ENCODE measurements around the gene OBSL1.

OBSL1 gene

DNA sequence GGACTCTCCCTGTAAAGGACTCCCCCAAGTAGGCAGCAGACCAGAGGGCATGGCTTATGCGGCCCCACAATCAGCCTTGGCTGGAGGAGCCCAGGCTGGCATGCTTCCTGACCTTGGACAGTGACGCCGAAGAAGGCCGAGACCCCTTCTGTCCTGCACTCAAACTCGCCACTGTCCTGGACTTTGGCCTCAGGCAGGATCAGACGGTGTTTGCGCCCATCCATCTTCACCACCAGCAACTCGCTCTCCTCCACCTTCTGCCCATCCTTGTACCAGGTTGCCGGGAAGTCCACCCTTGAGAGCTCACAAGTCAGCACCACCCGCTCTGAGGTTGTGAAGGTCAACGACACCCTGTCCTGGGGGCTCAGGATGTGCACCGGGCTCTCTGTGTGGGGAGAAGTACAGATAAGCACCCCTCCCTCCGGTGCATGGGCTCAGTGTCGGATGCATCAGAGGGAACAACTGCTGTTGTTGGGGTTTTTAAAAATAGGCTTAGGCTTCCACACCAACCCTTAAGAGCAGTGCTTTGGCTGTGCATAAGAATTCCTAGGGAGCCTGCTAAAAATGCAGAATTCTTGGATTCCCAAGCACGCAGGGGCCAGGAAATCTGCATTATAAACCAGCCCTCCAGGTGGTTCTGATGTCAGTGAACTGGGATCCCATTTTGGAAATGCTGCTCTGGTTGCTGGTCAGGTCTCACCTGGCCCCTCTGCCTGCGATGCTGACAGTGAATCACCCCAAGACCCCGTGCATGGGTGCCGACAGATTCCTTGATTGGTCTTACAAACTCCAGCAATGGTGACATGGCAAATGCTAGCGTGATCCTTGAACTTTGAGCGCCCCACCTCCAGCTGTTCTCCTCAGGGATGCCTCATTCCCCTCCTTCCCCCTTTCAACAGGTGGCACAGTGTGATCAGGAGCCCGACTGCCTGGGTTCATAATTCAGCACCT lies 5.9 kb downstream of the OBSL1 start:
- DNase-seq = no peak

DNA sequence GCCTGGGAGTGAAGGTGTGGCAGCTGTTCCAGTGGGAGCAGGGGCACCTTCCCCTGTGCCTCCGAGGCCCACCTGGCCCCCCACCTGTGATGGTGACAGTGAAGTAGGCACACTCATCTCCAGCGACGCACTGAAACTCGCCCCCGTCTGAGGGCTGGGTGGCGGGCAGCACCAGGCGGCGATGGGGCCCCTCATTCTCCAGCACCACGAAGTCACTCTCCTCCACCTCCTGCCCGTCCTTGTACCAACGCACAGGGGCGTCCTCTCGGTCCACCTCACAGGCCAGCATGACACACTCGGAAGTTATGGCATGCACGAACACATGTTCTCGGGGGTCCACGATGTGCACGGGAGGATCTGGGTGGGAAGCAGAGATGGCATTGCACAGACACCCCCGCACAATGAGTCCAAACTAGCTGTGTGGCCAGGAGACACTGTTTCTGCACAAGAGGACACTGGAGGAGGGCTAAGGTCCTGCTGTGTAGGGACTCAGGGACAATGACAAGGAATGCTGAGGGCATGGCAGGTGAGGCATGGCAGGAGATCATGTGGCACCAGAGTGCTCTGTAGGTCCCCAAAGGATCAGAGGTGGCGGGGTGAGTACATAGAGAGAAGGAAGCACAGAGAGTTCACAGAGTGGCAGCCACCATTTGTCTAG lies 7.9 kb downstream of the OBSL1 start:
- DNase-seq = no peak

DNA sequence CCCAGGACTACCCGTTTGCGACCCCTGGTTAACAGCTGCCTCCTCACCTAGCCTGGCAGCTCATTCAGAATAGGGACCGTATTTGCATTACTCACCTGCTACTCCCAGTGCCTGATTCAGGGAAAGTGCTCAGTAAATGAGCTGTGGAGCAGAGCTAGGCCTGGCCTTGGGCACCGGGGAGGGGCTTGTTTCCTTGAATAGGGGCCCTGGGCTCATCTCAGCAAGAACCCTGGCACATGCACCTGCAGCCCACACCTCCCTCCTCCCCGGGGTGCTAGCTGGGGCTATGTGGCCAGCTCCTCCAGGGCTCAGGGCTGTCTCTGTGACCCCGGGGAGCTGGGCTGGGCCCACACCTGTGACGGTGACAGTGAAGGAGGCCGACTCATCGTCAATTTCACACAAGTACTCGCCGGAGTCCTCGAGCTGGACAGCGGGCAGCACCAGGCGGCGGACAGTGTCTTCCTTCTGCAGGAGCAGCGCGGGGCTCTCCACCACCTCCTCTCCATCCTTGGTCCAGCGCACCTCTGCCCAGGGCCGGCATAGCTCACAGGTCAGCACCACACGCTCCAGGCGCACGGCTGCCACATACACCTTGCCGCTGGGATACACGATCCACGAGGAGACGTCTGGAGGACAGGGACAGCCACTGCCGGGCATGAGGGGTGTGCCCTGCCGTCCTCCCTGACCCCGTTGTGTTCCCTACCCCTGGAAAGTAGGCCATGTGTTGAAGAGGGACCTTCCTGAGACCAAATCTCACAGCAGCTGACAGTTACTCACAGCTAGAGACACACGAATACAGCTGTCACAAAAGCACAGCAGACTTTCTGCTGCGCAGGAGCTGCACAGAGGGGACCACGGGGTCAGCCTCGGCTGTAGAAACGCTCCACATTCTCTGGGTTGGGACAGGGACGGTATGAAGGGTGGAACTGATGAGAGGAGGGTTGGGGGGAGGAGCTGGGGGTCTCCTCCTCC lies 9.0 kb downstream of the OBSL1 start:
- no peak for DNase-seq

DNA sequence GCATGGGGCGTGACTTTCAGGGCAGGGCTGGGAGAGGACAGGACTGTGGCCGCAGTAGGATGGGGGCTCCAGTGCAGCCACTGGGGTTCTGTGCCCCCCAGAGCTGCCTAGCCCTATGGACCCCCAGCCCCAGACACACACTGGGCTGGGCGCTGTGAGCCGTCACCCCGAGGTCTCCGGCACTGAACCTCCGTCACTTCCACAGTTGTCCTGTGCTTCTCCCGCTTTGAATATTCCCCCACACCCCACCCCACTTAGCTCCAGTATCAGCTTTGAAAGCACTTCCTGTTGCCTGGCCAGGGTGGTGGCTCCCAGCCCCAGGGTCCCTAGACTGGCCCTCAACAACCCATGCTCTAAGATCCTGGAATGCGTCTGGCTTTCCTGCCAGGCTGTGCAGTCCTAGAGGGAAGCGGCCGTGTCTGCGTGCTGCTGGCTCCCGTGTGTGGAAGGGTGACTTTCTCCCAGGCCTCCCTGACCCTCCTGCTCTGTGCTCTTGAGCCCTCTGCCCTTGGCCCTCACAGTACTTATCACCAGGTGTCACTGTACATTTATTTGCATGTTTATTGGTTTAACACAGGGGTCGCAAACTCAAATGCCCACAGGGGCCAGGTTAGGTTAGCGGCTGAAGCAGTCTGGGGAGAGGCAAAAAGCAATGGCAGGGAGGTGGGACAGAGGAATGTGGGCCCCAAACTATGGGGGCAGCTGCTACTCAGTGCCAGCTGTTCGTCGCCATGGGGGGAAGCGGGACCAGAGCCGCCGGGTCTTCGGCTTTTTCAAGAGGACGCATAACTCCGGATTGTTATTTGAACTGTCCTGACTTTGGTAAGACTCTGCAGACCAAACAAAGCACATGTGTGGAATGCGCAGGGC lies 9.9 kb downstream of the OBSL1 start:
- no peak for DNase-seq

DNA sequence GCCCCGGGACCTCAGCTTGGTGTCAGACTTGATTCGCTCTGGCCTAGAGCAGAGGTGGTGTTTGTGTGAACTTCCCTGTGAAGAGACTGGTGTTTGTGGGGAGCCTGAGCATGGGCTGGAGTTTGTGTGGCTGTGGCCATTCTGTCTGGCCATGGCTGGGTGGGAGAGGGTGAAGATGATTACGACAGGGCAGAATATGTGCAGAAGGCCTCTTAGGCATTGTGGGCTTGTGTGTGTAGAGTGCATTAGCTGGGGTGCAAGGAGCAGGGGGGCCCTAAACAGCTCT lies 10.5 kb downstream of the OBSL1 start:
- no peak for DNase-seq

DNA sequence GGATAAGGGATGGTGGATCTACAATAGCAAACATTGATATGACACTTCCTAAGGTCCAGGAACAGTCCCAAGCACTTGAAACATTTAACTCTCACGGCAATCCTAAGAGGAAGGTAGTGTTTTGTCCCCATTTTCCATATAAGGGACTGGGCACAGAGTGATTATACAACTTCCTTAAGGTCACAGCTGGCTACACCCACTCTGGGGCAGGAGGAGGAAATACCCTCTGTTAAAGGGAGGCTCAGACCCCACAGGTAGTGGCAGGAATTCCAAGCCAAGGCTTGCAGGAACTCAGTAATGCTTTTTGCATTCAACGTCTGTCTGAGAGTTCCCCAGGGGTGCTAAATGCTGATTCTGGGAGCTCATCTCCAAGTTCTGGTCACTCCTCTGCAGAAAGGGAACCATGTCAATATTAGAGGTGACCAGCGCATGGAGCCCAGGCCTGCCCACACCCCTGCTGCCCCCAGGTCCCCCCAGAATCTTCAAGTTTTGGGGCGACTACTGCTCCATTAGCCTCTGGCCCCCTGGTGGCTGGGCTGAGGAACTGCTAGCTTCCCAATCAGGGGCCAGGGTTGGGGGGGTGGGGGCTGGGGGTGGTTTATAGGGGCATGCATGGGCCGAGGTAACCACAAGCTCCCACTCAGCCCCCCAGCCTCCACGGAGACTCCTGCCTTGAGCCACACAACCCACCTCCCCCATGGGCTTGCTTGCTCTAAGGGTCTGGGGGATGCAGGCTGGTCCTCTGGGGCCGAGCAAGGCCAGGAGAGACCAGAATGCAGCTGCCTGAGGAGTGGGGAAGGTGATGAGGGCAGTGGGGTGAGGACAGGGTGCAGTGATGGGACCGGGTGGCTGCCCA lies 11.1 kb downstream of the OBSL1 start:
- DNase-seq = no peak

DNA sequence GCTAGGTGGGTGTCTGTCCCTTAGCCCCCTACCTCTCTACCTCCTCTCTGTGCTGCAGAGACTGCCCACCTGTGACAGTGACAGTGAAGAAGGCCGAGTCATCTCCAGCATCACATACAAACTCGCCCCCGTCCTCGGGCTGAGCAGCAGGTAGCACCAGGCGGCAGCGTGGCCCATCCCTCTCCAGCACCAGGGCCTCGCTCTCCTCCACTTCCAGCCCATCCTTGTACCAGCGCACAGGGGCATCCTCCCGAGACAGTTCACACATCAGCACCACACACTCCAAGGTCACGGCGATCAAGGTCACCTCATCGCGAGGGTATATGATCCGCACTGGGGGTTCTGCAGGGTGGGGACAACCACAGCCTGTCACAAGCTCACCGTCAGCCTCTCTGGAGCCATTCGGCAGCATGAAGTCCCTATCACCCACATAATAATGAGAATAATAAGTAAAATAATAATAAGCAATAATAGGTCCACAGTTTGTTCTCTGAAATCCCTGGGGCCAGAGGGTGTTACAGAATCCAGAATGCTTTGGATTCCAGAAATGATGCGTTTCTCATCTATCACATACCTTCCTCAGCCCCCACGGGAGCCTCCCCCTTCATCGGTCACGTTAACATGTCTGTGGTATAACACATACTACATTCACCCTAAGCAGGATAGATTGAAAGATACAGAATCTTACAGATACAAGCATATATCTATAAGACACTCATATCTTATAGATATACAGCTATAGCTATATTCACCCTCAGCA lies 12.0 kb downstream of the OBSL1 start:
- DNase-seq = no peak

DNA sequence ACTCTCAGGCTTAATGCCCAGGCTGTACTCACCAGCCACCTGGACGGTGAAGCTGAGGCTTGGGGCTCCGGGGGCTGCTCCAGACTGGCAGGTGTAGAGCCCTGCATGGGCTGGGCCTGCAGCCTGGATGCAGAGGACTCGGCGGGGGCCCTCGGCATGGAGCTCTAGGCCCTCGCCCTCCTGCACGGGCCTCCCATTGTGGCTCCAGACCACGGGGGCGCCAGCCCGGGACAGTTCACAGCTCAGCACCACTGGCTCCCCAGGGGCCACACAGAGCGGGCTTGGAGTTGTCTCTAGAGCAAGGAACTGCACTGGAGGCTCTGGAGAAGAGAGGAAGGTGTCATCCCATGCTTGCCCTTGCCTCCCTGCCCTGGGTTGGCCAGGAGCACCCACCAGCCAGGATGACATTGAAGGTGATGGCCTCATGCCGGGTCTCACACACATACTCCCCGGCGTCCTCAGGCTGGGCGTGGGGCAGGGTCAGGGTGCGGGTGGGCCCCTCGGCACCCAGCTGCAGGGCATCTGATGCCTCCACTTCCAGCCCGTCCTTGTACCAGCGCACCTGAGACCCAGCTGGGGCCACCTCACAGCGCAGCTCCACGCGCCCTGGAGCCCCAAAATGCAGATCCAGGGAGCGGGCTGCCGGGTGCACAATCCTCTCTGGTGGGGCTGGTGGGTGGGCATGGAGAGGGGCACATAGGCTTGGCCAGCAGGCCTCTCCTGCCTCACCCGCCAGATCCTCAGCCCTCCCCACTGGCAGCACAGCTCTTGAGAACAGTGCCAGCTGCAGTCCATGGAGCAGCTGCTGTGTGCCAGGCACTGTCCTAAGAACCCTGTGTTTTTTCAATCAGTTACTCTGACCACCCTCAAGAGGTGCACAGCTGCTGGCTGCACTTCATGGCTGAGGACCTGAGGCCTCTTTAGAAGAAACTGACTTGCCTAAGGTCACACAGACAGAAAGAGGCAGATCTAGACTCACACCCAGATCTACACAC lies 13.3 kb downstream of the OBSL1 start:
- no peak for DNase-seq

DNA sequence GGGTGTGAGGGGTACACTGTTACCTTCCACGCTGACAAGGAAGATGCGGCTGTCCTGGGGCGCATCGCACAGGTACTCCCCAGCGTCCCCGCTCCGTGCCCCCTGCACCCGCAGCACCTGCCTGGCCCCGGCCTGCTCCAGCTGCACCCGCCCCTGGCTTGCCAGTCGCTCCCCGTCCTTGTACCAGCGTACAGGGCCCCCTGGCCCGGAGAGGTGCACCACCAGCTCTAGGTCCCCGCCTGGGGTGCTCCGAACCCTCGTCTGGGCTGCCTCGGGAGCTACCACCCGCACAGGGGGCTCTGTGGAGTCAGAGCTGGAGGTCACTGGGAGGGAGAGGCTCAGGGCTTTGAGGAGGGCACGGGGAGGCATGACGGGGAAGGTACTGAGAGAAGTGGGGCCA lies 14.0 kb downstream of the OBSL1 start:
- DNase-seq = no peak

DNA sequence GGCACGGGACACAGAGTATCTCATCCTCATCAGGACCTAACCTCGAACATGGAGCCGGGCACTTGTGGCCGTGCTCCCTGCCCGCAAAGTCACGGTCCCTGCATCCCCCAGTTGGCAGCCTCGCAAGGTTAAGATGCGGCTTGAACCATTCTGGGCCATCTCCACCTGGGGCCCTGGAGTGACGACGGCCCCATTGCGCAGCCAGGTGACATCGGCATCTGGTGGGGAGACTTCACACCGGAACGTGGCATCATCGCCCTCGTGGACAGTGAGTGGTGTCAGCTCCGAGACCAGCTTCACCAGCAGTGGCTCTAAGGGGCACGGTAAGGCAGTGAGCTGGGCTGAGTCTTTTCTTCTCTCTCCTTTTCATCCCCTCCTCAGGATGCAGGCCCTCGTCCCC lies 14.9 kb downstream of the OBSL1 start:
- no peak for DNase-seq

DNA sequence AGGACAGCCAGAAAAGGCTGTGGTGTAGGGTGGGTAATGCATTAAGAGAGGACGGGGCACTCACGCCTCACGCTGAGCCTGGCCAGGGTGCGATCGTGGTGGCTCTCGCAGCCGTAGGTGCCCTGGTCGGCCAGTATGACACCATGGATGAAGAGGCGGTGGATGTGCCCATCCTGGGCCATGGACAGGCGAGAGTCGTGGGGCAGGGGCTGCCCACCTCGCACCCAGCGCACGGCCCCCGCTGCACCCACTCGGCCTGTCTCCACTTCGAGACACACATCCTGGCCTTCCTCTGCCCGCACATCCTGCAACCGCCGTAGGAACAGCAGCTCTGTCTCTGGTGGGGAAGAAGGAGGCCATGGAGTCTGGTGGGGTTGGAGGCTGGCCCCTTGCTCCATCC lies 15.4 kb downstream of the OBSL1 start:
- no peak for DNase-seq

DNA sequence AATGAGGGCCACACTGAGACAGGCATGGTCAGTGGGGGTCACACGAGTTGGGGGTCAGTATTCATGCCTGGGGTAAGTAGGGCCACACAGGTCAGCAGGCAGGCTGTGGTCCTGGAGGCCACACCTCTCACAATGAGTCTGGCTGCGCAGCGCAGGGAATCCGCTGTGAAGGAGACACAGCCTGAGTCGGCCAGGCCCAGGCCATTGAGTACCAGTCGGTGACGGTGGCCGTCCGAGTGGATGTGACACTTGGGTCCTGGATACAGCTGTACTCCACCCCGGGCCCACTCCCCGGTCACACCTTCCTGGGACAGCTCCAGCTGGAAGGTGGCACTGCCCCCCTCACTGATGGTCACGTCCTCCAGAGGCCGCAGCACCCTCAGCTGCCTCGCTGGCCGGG lies 17.0 kb downstream of the OBSL1 start:
- DNase-seq = no peak

DNA sequence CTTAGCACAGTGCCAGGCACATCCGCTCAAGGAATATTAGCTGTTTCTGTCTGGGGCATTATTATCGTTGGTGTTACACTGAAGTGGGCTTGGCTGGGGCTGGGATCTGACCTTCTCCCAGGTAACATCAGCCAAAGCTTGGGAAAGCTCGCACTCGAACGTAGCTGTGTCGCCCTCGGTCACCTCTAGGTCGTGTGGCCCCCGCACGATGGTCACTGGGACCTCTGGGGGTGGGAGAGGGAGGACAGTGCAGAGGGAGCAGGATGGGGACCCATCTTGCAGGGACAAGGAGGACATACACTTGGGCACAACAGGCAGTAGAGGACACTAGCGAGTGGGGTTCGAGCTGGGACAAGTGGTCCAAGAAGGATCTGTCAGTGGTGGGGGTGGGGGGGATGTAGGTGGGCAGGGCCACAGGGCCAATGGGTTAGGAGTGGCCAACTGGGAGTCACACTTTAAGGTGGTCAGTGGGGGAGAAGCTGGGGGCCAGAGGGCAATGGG lies 17.8 kb downstream of the OBSL1 start:
- DNase-seq = no peak

DNA sequence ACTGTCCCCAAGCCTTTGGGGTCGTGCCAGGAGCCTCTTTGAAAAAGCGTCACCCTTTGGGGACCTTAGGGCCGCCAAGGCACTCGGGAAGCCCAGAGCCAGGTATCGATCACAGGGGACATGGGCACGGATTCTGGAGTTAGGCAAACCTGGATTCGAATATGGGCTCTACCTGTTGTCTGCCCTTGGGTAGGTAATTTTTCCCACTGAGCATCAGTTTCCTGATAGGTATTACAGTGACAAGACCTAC lies 18.2 kb downstream of the OBSL1 start:
- no peak for DNase-seq

DNA sequence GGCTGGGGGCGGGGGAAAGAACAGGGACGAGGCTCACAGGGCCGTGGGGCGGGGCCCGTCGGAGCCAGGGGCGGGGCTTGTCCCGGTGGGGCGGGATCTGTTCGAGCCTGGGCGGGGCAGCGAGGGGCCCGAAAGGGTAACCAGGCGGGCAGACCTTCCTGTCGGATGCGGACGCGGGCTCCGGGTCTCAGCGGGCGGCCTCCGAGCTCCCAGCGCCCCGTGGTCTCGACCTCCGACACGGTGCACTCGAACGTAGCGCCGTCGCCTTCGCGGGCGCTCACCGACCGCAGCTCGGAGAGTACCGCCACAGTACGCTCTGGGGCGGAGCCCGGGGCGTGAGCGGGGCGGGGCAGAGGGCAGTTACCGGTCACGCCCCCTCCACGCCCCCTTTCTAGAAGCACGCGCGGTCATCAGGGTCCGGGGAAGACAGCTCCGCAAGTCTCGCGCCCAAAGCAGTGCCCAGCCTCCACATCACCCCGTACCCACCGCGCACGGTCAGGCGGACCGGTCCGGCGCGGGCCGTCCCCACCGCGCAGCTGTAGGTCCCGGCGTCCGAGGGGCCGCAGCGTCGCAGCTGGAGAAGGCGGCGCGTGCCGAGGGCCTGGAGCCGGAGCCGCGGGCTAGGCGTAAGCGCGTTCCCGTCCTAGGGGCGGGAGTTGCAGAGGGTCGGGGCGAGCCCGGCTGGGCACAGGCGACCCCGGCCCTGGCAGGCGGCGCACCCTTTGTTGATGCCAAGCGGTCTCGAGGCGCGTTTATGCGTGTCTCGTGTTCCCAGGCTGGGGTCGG lies 18.8 kb downstream of the OBSL1 start:
- peak; percentile 58 to 78 for DNase-seq

DNA sequence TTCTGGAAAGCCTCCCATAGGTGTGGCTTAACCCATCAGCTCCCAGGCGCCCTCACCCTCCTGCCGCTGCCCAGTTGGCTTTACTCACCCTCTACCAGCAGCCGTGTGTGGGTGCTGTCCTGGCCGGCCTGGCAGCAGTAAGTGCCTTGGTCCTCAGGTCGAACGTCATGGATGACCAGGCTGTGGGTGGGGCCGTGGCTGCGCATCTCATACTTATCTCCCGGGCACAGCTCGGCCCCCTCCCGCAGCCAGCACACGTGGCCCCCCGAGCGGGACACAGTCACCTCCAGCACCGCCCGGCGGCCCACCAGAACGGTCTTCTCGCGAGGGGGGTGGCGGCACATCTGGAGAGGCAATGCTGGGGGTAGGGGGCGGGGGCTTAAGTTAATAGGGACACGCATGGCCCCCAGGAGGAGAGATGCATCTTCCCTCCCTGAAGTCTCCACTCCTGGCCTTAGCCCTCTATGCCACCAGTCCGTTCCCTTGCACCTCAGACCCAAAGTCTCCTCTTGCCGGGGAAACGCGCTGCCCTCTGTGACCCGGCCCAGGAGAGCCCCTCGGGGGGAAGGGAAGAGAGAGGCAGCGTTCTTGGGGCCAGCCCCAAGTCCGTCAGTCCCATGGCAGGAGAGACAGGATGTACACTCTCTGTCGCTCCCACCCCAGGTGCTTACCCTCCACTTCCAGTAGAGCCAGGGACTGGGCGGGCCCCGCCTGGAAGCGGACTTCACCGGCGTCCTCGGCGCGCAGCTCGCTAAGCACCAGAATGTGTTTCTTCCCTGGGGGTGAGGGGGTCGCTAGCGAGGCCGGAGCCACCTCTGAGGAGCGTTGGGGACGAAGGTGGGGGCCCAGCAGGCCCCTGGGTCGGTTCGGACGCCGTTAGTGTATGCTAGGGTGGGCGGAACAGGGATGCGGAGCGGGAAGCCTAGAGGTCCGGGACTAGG lies 19.6 kb downstream of the OBSL1 start:
- DNase-seq = no peak

DNA sequence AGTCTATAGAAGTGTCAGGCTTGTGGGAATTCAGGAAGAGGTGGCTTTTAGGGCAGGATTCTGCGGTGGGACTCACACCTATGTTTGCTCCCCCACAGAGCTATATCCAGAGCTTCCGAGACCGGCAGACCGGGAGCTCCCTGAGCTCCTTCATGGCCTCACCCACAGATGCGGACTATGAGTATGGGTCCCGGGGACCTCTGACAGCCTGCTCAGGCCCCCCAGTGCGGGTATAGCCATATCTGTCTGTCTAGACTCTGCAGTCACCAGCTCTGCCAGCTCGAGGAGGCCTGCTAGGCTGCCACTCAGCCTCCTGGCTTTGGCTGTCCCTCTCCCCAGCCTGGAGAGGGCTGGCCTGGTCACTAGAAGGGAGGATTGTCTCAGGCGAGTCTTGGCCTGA lies 21.7 kb downstream of the OBSL1 start:
- DNase-seq = no peak
